Activated T-cell treated with anti-CD3 and anti-CD28 coated beads, Interleukin-2, amount 50 U/mL, for 4 hours (primary cell): ENCODE results near the gene RYR2. TPM values are rescaled to one million over a fixed set of nuclear protein-coding genes. Genes with fewer than 3 reads are reported as not detected.

Experiments used
- ATAC-seq, 2 donors: fragments of 200-7000 bp; cut with Tn5 transposase; one replicate each; pipeline ENCODE4 v1.10.0; 2021
- DNase-seq: peaks from one replicate; pipeline ENCODE4 v3.0.0-alpha.2; 2020
- H3K27me3 Mint-ChIP-seq: one replicate; pipeline ENCODE4 v1.8.0; 2021; ENCODE audit warnings: low read depth, mixed read lengths
- H3K36me3 Mint-ChIP-seq: one replicate; pipeline ENCODE4 v1.8.0; 2022; ENCODE audit warnings: mixed read lengths; ENCODE audit not compliant: insufficient read depth
- H3K4me1 Mint-ChIP-seq: one replicate; pipeline ENCODE4 v1.8.0; 2021; ENCODE audit warnings: low read depth, mixed read lengths
- H3K4me3 Mint-ChIP-seq: one replicate; pipeline ENCODE4 v1.8.0; 2021; ENCODE audit warnings: mild to moderate bottlenecking, moderate library complexity, mixed read lengths
- H3K9me3 Mint-ChIP-seq: one replicate; pipeline ENCODE4 v1.8.0; 2021; ENCODE audit warnings: mixed read lengths
- total RNA-seq, 3 donors: library from RNA; stranded (reverse); gene quantifications; one replicate each; pipeline ENCODE4 v1.2.1, GENCODE V29; 2021

RYR2 gene
- total RNA-seq, 3 donors from 2014 or later, result 0.05 to 0.08 (median 0.05) TPM

GRCh38 chr1:237197470-237198425, 155.8 kb downstream of the RYR2 start:
- ATAC-seq (no peak), DNase-seq (no peak)
- peaks cover 1% of the 10 kb centered on the region for H3K27me3 Mint-ChIP-seq
- no peaks in the 10 kb centered on the region for H3K4me1 Mint-ChIP-seq
- H3K9me3 Mint-ChIP-seq, result no peaks in the 10 kb centered on the region
- no peaks in the 10 kb centered on the region for H3K36me3 Mint-ChIP-seq
- H3K4me3 Mint-ChIP-seq, result no peak overlapping the region

GRCh38 chr1:237199026-237199425, 157.0 kb downstream of the RYR2 start:
- Mint-ChIP-seq H3K27me3 (peaks cover 1% of the 10 kb centered on the region), H3K4me3 (no peak overlapping the region), H3K36me3 (no peaks in the 10 kb centered on the region), H3K4me1 (no peaks in the 10 kb centered on the region), H3K9me3 (no peaks in the 10 kb centered on the region)
- ATAC-seq, result no peak
- DNase-seq, result no peak

- no peak for ATAC-seq
- Mint-ChIP-seq H3K4me3 (no peak overlapping the region), H3K36me3 (no peaks in the 10 kb centered on the region), H3K4me1 (no peaks in the 10 kb centered on the region), H3K27me3 (peaks cover 2% of the 10 kb centered on the region), H3K9me3 (no peaks in the 10 kb centered on the region)
- no peak for DNase-seq
These were observed 159.2 kb downstream of the RYR2 start for GRCh38 chr1:237201155-237201554.

- DNase-seq, result no peak
- Mint-ChIP-seq H3K27me3 (peaks cover 4% of the 10 kb centered on the region), H3K9me3 (no peaks in the 10 kb centered on the region), H3K4me1 (no peaks in the 10 kb centered on the region), H3K36me3 (no peaks in the 10 kb centered on the region), H3K4me3 (no peak overlapping the region)
- ATAC-seq, result peak in 1 of 2 donors; percentile 23
These were observed 162.9 kb downstream of the RYR2 start for GRCh38 chr1:237204841-237205240.

GRCh38 chr1:237205400-237206064, 163.5 kb downstream of the RYR2 start:
- Mint-ChIP-seq H3K27me3 (peaks cover 4% of the 10 kb centered on the region), H3K4me3 (no peak overlapping the region), H3K36me3 (no peaks in the 10 kb centered on the region), H3K4me1 (no peaks in the 10 kb centered on the region), H3K9me3 (no peaks in the 10 kb centered on the region)
- ATAC-seq, result no peak
- DNase-seq, result no peak

- ATAC-seq (no peak), DNase-seq (no peak)
- H3K9me3 Mint-ChIP-seq, result no peaks in the 10 kb centered on the region
- H3K36me3 Mint-ChIP-seq, result no peaks in the 10 kb centered on the region
- peaks cover 4% of the 10 kb centered on the region for H3K27me3 Mint-ChIP-seq
- no peaks in the 10 kb centered on the region for H3K4me1 Mint-ChIP-seq
- no peak overlapping the region for H3K4me3 Mint-ChIP-seq
These were observed 164.1 kb downstream of the RYR2 start for GRCh38 chr1:237206065-237206414.

GRCh38 chr1:237211031-237211430, 169.0 kb downstream of the RYR2 start:
- Mint-ChIP-seq H3K36me3 (no peaks in the 10 kb centered on the region), H3K9me3 (no peaks in the 10 kb centered on the region), H3K4me3 (no peak overlapping the region), H3K27me3 (peaks cover 4% of the 10 kb centered on the region), H3K4me1 (no peaks in the 10 kb centered on the region)
- no peak for DNase-seq
- ATAC-seq, result no peak

GRCh38 chr1:237211540-237211939, 169.6 kb downstream of the RYR2 start:
- peaks cover 2% of the 10 kb centered on the region for H3K27me3 Mint-ChIP-seq
- DNase-seq (no peak), ATAC-seq (no peak)
- H3K4me3 Mint-ChIP-seq, result no peak overlapping the region
- no peaks in the 10 kb centered on the region for H3K36me3 Mint-ChIP-seq
- H3K9me3 Mint-ChIP-seq, result no peaks in the 10 kb centered on the region
- no peaks in the 10 kb centered on the region for H3K4me1 Mint-ChIP-seq

GRCh38 chr1:237219751-237220642, 178.0 kb downstream of the RYR2 start:
- H3K4me1 Mint-ChIP-seq, result no peaks in the 10 kb centered on the region

GRCh38 chr1:237223419-237223818, 181.4 kb downstream of the RYR2 start:
- ATAC-seq, result no peak
- H3K36me3 Mint-ChIP-seq, result no peaks in the 10 kb centered on the region
- H3K4me1 Mint-ChIP-seq, result no peaks in the 10 kb centered on the region
- H3K27me3 Mint-ChIP-seq, result no peaks in the 10 kb centered on the region
- no peaks in the 10 kb centered on the region for H3K9me3 Mint-ChIP-seq
- DNase-seq, result no peak
- H3K4me3 Mint-ChIP-seq, result no peak overlapping the region

More at GRCh38 chr1:237219751-237220642, 178.0 kb downstream of the RYR2 start:
- no peak for DNase-seq
- Mint-ChIP-seq H3K9me3 (no peaks in the 10 kb centered on the region), H3K27me3 (no peaks in the 10 kb centered on the region), H3K36me3 (no peaks in the 10 kb centered on the region), H3K4me3 (no peak overlapping the region)
- no peak for ATAC-seq

GRCh38 chr1:237226177-237226944, 184.4 kb downstream of the RYR2 start:
- Mint-ChIP-seq H3K4me3 (no peak overlapping the region), H3K27me3 (no peaks in the 10 kb centered on the region), H3K36me3 (no peaks in the 10 kb centered on the region), H3K9me3 (no peaks in the 10 kb centered on the region), H3K4me1 (no peaks in the 10 kb centered on the region)
- DNase-seq (no peak), ATAC-seq (no peak)

- no peak overlapping the region for H3K4me3 Mint-ChIP-seq
- DNase-seq (no peak), ATAC-seq (no peak)
- H3K9me3 Mint-ChIP-seq, result no peaks in the 10 kb centered on the region
- no peaks in the 10 kb centered on the region for H3K27me3 Mint-ChIP-seq
- H3K36me3 Mint-ChIP-seq, result no peaks in the 10 kb centered on the region
- H3K4me1 Mint-ChIP-seq, result no peaks in the 10 kb centered on the region
These were observed 185.5 kb downstream of the RYR2 start for GRCh38 chr1:237227476-237227875.

- Mint-ChIP-seq H3K4me1 (no peaks in the 10 kb centered on the region), H3K36me3 (no peaks in the 10 kb centered on the region), H3K4me3 (no peak overlapping the region), H3K9me3 (no peaks in the 10 kb centered on the region), H3K27me3 (no peaks in the 10 kb centered on the region)
- no peak for ATAC-seq
- no peak for DNase-seq
These were observed 186.4 kb downstream of the RYR2 start for GRCh38 chr1:237228421-237228820.

- Mint-ChIP-seq H3K9me3 (no peaks in the 10 kb centered on the region), H3K27me3 (no peaks in the 10 kb centered on the region), H3K36me3 (no peaks in the 10 kb centered on the region), H3K4me3 (no peak overlapping the region), H3K4me1 (no peaks in the 10 kb centered on the region)
- no peak for DNase-seq
- ATAC-seq, result no peak
These were observed 187.3 kb downstream of the RYR2 start for GRCh38 chr1:237229333-237229732.
